Trophoblast cell (in vitro differentiated cells and primary cell): ENCODE measurements around the gene MTHFD1L.
A peak's percentile ranks its signal among the peaks of the same experiment; 100 is the strongest.
"Not testable (repeated sequence)": the region's sequence is repeated elsewhere in the genome, so short reads cannot be mapped to it uniquely, and the experiment has no call there.

Source experiments
- DNase-seq, 2 donors: peaks; one replicate each; pipeline ENCODE4 v3.0.0-alpha.2; 2016
- H2AFZ ChIP-seq: 2 replicates; pipeline ENCODE4 v1.6.1; 2013; ENCODE audit warnings: low read length, moderate library complexity, mild to moderate bottlenecking; ENCODE audit not compliant: insufficient read depth, poor library complexity
- H2AK5ac ChIP-seq: 2 replicates; pipeline ENCODE4 v1.6.1; 2013; ENCODE audit warnings: mild to moderate bottlenecking, low read length
- H2BK120ac ChIP-seq: 2 replicates; pipeline ENCODE4 v1.6.1; 2013; ENCODE audit warnings: low read length, mild to moderate bottlenecking, moderate library complexity; ENCODE audit not compliant: insufficient read depth, poor library complexity
- H2BK12ac ChIP-seq: 2 replicates; pipeline ENCODE4 v1.6.1; 2013; ENCODE audit warnings: mild to moderate bottlenecking, low read length, moderate library complexity
- H2BK5ac ChIP-seq: 2 replicates; pipeline ENCODE4 v1.6.1; 2013; ENCODE audit warnings: low read length, low read depth, moderate library complexity, mild to moderate bottlenecking; ENCODE audit not compliant: poor library complexity
- H3K14ac ChIP-seq: 2 replicates; pipeline ENCODE4 v1.6.1; 2013; ENCODE audit warnings: mild to moderate bottlenecking, low read length
- H3K18ac ChIP-seq: 2 replicates; pipeline ENCODE4 v1.6.1; 2013; ENCODE audit warnings: mild to moderate bottlenecking, low read length
- H3K23ac ChIP-seq: 2 replicates; pipeline ENCODE4 v1.6.1; 2013; ENCODE audit warnings: low read length
- H3K27ac ChIP-seq: 2 replicates; pipeline ENCODE4 v1.5.1; 2013; ENCODE audit warnings: low read depth, mild to moderate bottlenecking, inconsistent platforms, low read length, moderate library complexity
- H3K27me3 ChIP-seq: 2 replicates; pipeline ENCODE4 v1.6.1; 2013; ENCODE audit warnings: inconsistent platforms, mild to moderate bottlenecking, low read length, moderate library complexity; ENCODE audit not compliant: insufficient read depth
- H3K36me3 ChIP-seq, 2 experiments: 1 replicate in 1 of 2; 2 replicates in 1 of 2; pipeline ENCODE4 v1.6.1; 2013; ENCODE audit warnings: low read length in 2 of 2, mild to moderate bottlenecking in 2 of 2, moderate library complexity in 1 of 2; ENCODE audit not compliant: insufficient read depth in 2 of 2, control insufficient read depth in 1 of 2
- H3K4ac ChIP-seq: 2 replicates; pipeline ENCODE4 v1.6.1; 2013; ENCODE audit warnings: low read depth, mild to moderate bottlenecking, low read length, moderate library complexity
- H3K4me1 ChIP-seq, 2 experiments: 1 replicate in 1 of 2; 2 replicates in 1 of 2; pipeline ENCODE4 v1.6.1; 2013; ENCODE audit warnings: low read length in 2 of 2, mild to moderate bottlenecking in 2 of 2, moderate library complexity in 1 of 2; ENCODE audit not compliant: insufficient read depth in 2 of 2, control insufficient read depth in 1 of 2
- H3K4me2 ChIP-seq: 2 replicates; pipeline ENCODE4 v1.6.1; 2013; ENCODE audit warnings: inconsistent platforms, mild to moderate bottlenecking, low read length, moderate library complexity
- H3K4me3 ChIP-seq: 2 replicates; pipeline ENCODE4 v1.5.1; 2013; ENCODE audit warnings: mild to moderate bottlenecking, low read depth, low read length, inconsistent platforms
- H3K79me1 ChIP-seq: one replicate; pipeline ENCODE4 v1.6.1; 2013; ENCODE audit warnings: low read length
- H3K79me2 ChIP-seq: 2 replicates; pipeline ENCODE4 v1.6.1; 2013; ENCODE audit warnings: low read length, mild to moderate bottlenecking; ENCODE audit not compliant: control insufficient read depth, insufficient read depth, poor library complexity
- H3K9ac ChIP-seq: 2 replicates; pipeline ENCODE4 v1.6.1; 2013; ENCODE audit warnings: mild to moderate bottlenecking, low read length
- H3K9me3 ChIP-seq: 2 replicates; pipeline ENCODE4 v1.6.1; 2013; ENCODE audit warnings: low read depth, mild to moderate bottlenecking, control low read depth, inconsistent platforms, low read length; ENCODE audit not compliant: insufficient read depth
- H4K12ac ChIP-seq: 2 replicates; pipeline ENCODE4 v1.6.1; 2013; ENCODE audit warnings: low read depth, mild to moderate bottlenecking, low read length, moderate library complexity
- H4K8ac ChIP-seq: 2 replicates; pipeline ENCODE4 v1.6.1; 2013; ENCODE audit warnings: low read depth, mild to moderate bottlenecking, low read length, moderate library complexity
- H4K91ac ChIP-seq: one replicate; pipeline ENCODE4 v1.6.1; 2013; ENCODE audit warnings: low read depth, mild to moderate bottlenecking, low read length, moderate library complexity
- WGBS: extraction: QIAGEN DNeasy Blood & Tissue Kit; methylation state at CpG from one replicate; pipeline ENCODE4 v1.1.7; 2013; ENCODE audit warnings: missing lambda C conversion rate; ENCODE audit not compliant: insufficient read length, insufficient coverage; ENCODE audit errors: extremely low coverage; 5-methylcytosine and 5-hydroxymethylcytosine counted together

Gene MTHFD1L

DNA sequence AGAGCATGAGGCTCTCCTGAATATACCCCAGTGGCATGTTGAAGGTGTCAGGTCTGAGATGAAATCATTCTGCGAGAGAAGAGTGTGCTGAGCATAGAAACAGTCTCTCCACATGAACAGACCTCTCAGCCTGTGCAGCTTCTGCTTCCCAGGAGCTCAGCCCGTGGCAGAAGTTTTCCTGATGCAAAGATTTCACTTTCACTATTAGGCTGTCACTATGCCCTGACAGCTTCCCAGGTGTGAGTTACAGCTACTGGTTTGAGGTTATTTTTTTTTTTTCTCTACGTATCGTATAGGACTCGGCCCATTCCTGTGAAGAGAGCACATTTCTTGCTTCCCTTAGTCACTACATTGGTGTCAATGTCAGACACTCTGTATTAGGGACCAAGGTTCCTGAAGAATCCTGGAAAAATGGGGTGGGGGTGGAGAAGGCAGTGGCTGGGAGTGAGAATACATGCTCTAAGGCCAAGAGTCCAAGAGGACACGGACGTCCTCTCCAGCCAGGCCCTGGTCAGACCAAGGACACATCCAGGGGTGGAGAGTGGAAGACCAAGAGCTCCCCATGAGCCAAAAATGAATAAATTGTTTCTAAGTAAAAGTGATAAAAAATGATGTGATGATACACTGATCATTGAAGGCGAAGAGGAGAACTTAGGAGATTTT, 253.1 kb downstream of the MTHFD1L start:
- Histone ChIP-seq H2AFZ (no peak overlapping the region), H4K8ac (no peak overlapping the region), H3K79me2 (no peaks in the 10 kb centered on the region), H2BK12ac (no peak overlapping the region), H3K14ac (no peak overlapping the region), H4K91ac (no peak overlapping the region), H3K9me3 (no peaks in the 10 kb centered on the region), H2BK5ac (no peak overlapping the region), H3K23ac (no peak overlapping the region), H3K4ac (no peak overlapping the region), H3K9ac (no peak overlapping the region), H3K27ac (no peak overlapping the region), H3K4me1 (no peaks in the 10 kb centered on the region), H3K18ac (no peak overlapping the region), H3K4me3 (no peak overlapping the region), H2AK5ac (no peak overlapping the region), H3K79me1 (no peaks in the 10 kb centered on the region), H4K12ac (no peak overlapping the region), H3K36me3 (no peaks in the 10 kb centered on the region), H3K27me3 (no peaks in the 10 kb centered on the region), H2BK120ac (no peak overlapping the region), H3K4me2 (no peak overlapping the region)
- WGBS, result no CpG with 5 or more reads among the region's 8 CpGs
- no peak for DNase-seq

DNA sequence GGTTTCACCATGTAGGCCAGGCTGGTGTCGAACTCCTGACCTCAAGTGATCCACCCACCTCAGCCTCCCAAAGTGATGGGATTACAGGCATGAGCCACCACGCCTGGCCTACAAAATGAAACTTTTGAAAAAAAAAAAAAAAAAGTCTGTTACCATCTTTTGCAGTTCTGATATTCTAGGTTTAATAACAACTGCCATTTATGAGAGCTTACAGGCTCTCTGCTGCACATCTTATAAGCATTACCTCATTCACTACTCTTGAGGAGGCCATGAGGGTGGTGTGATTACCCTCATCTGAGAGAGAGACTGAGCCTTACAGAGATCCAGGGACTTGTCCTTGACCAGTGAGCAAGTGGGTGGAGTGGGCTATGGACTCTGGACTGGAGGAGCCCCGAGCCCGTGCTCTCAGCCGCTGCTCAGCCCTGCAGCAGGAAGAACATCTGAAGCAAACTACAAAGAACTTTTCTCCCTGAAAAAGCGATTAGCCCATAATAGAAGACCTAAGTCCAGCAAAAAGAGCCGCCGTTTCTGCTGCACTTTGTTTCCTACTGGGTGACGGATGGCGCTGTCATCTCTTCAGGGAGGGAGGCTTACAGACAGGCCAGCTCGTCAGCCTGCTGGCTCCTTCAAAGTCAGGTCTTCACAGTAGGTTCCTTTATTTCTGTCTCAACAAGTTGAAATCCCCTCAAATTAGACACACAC, 254.5 kb downstream of the MTHFD1L start:
- Histone ChIP-seq H2BK5ac (no peak overlapping the region), H2AFZ (no peak overlapping the region), H3K4me2 (no peak overlapping the region), H3K27me3 (no peaks in the 10 kb centered on the region), H4K8ac (no peak overlapping the region), H3K36me3 (no peaks in the 10 kb centered on the region), H3K79me1 (no peaks in the 10 kb centered on the region), H3K14ac (no peak overlapping the region), H2AK5ac (no peak overlapping the region), H3K4me3 (no peak overlapping the region), H3K4me1 (no peaks in the 10 kb centered on the region), H3K4ac (no peak overlapping the region), H3K9me3 (no peaks in the 10 kb centered on the region), H2BK12ac (no peak overlapping the region), H4K12ac (no peak overlapping the region), H3K18ac (no peak overlapping the region), H3K9ac (no peak overlapping the region), H4K91ac (no peak overlapping the region), H2BK120ac (no peak overlapping the region), H3K79me2 (no peaks in the 10 kb centered on the region), H3K23ac (no peak overlapping the region), H3K27ac (no peak overlapping the region)
- peak in 1 of 2 donors; percentile 18 for DNase-seq
- WGBS, result no CpG with 5 or more reads among the region's 11 CpGs

DNA sequence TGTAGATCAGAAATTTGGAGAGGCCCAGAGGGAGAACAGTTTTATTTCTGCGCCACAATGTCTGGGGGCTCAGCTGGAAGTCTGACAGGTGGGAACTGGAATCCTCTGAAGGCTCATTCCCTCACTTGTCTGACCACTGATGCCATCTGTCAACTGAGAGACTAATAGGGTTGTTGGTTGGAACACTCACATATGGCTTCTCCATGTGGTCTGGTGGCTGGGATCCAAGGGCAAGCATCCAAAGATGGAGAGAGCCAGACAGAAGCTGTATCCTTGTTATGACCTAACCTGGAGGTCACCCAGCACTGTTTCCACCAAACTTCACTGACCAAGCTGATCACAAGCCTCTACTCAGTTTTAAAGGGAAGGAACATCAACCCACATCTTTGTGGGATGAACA, 256.4 kb downstream of the MTHFD1L start:
- no CpG with 5 or more reads among the region's 1 CpG for WGBS
- H3K4ac ChIP-seq, result no peak overlapping the region

DNA sequence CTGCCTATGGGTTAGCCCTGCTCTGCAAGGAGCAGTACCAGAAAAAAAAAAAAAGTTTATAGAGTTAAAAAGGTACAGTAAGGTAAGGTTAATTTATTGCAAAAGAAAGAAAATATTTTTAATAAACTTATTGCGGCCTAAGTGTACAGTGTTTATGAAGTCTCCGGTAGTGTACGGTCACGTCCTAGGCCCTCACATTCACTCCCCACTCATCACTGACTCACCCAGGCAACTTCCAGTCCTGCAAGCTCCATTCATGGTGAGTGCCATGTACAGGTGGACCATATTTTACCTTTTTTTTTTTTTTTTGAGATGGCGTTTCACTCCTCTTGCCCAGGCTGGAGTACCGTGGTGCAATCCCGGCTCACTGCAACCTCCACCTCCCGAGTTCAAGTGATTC, 258.1 kb downstream of the MTHFD1L start:
- not testable (repeated sequence) for H4K12ac ChIP-seq, H2AK5ac ChIP-seq, H3K4me2 ChIP-seq, H3K14ac ChIP-seq, H3K4me1 ChIP-seq, H3K27me3 ChIP-seq, H3K79me1 ChIP-seq, H3K79me2 ChIP-seq, H2BK120ac ChIP-seq, H3K23ac ChIP-seq, H3K9ac ChIP-seq, H2BK5ac ChIP-seq, H2BK12ac ChIP-seq, H4K8ac ChIP-seq, H3K4me3 ChIP-seq, H3K9me3 ChIP-seq, DNase-seq, H3K4ac ChIP-seq, H3K18ac ChIP-seq, H2AFZ ChIP-seq, H3K27ac ChIP-seq, H4K91ac ChIP-seq, H3K36me3 ChIP-seq
- whole genome bisulfite sequencing, result no CpG with 5 or more reads among the region's 8 CpGs

More for the DNA sequence above, 256.4 kb downstream of the MTHFD1L start:
- no peak overlapping the region for H3K14ac ChIP-seq
- H3K18ac ChIP-seq, result no peak overlapping the region
- no peak overlapping the region for H2AK5ac ChIP-seq
- H4K91ac ChIP-seq, result no peak overlapping the region
- no peak overlapping the region for H2BK12ac ChIP-seq
- H3K9me3 ChIP-seq, result peaks cover under 1% of the 10 kb centered on the region
- H2AFZ ChIP-seq, result no peak overlapping the region
- no peaks in the 10 kb centered on the region for H3K79me2 ChIP-seq
- H3K4me1 ChIP-seq, result no peaks in the 10 kb centered on the region
- no peaks in the 10 kb centered on the region for H3K36me3 ChIP-seq
- no peak for DNase-seq
- no peak overlapping the region for H3K4me3 ChIP-seq
- H2BK5ac ChIP-seq, result no peak overlapping the region
- H4K8ac ChIP-seq, result no peak overlapping the region
- no peak overlapping the region for H3K27ac ChIP-seq
- no peaks in the 10 kb centered on the region for H3K79me1 ChIP-seq
- no peak overlapping the region for H3K4me2 ChIP-seq
- H2BK120ac ChIP-seq, result no peak overlapping the region
- no peak overlapping the region for H4K12ac ChIP-seq
- no peaks in the 10 kb centered on the region for H3K27me3 ChIP-seq
- no peak overlapping the region for H3K23ac ChIP-seq
- H3K9ac ChIP-seq, result no peak overlapping the region
